ENCODE results near the gene SORCS2. TPM values are rescaled to one million over a fixed set of nuclear protein-coding genes. Genes with fewer than 3 reads are reported as not detected.
A peak's percentile ranks its signal among the peaks of the same experiment; 100 is the strongest.

SORCS2 gene
- total RNA-seq, 2 donors from 2014 or later: 1.5 to 1.7 TPM

- no peaks in the 10 kb centered on the region for H3K9me3 ChIP-seq
- no peak overlapping the region for H3K4me3 ChIP-seq
- no peaks in the 10 kb centered on the region for H3K27me3 ChIP-seq
- peaks cover 0 to 35% of the 10 kb centered on the region in 2 donors for H3K4me1 ChIP-seq
- no peaks in the 10 kb centered on the region for H3K36me3 ChIP-seq
- no peak for TF ChIP-seq CTCF (IDR thresholded peaks at IDR 0.05)
- peak overlapping the region; percentile 63 to 64 for H3K27ac ChIP-seq
- peak; percentile 72 for DNase-seq (ENCODE audit: low spot score)
These were observed 438.4 kb downstream of the SORCS2 start for GRCh38 chr4:7630568-7631287.

- H3K36me3 ChIP-seq: no peaks in the 10 kb centered on the region
- no peak overlapping the region for H3K4me3 ChIP-seq
- H3K4me1 ChIP-seq: peaks cover 0 to 35% of the 10 kb centered on the region in 2 donors
- no peak for TF ChIP-seq CTCF (IDR thresholded peaks at IDR 0.05)
- no peak for DNase-seq (ENCODE audit: low spot score)
- H3K27ac ChIP-seq: peak overlapping the region in 1 of 2 donors; percentile 64
- no peaks in the 10 kb centered on the region for H3K27me3 ChIP-seq
- no peaks in the 10 kb centered on the region for H3K9me3 ChIP-seq
These were observed 439.1 kb downstream of the SORCS2 start for GRCh38 chr4:7631288-7632014.

GRCh38 chr4:7632341-7632740, 440.0 kb downstream of the SORCS2 start:
- Histone ChIP-seq H3K27me3 (no peaks in the 10 kb centered on the region), H3K4me1 (peaks cover 0 to 35% of the 10 kb centered on the region in 2 donors), H3K27ac (no peak overlapping the region), H3K9me3 (no peaks in the 10 kb centered on the region), H3K36me3 (no peaks in the 10 kb centered on the region), H3K4me3 (no peak overlapping the region)
- no peak for TF ChIP-seq CTCF (IDR thresholded peaks at IDR 0.05)
- DNase-seq (ENCODE audit: low spot score): no peak

GRCh38 chr4:7632971-7633370, 440.6 kb downstream of the SORCS2 start:
- Histone ChIP-seq H3K4me3 (no peak overlapping the region), H3K27ac (no peak overlapping the region), H3K36me3 (no peaks in the 10 kb centered on the region), H3K4me1 (peaks cover 0 to 35% of the 10 kb centered on the region in 2 donors), H3K9me3 (no peaks in the 10 kb centered on the region), H3K27me3 (no peaks in the 10 kb centered on the region)
- TF ChIP-seq CTCF (IDR thresholded peaks at IDR 0.05): no peak
- no peak for DNase-seq (ENCODE audit: low spot score)

- TF ChIP-seq CTCF (IDR thresholded peaks at IDR 0.05): no peak
- Histone ChIP-seq H3K27me3 (no peaks in the 10 kb centered on the region), H3K27ac (no peak overlapping the region), H3K4me3 (no peak overlapping the region), H3K36me3 (no peaks in the 10 kb centered on the region), H3K9me3 (no peaks in the 10 kb centered on the region), H3K4me1 (peaks cover 0 to 33% of the 10 kb centered on the region in 2 donors)
- DNase-seq (ENCODE audit: low spot score): no peak
These were observed 442.4 kb downstream of the SORCS2 start for GRCh38 chr4:7634661-7635251.
